Measurements from ENCODE around the gene C8A. TPM values are rescaled to one million over a fixed set of nuclear protein-coding genes. Genes with fewer than 3 reads are reported as not detected.

C8A gene
- polyA plus RNA-seq, 3 donors = not detected

DNA sequence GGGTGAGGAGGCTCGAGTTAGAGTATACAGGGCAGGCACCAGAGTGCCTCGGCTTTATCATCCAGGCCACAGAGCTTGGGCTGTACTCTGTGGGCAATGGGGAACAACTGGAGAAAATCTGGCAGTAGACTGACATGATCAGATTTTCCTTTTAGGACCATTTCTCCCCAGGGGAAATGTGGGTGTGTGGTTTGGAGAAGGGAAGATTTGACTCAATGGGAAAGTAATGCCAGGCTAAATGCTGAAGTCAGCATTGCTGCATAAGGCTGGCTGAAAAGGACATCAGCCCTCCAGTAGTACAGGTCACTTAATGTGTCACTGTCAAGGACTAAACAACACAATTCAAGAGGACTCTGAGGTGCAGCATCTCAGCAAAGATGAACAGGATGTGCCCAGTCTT lies 40.4 kb upstream of the C8A start:
- H3K27me3 Mint-ChIP-seq (ENCODE audit: low read depth in 3 of 3) = peaks cover 0 to 5% (median 5%) of the 10 kb centered on the region in 3 donors
- no peak for DNase-seq
- Histone ChIP-seq H4K20me1 (ENCODE audit: insufficient read depth, low read length) (no peaks in the 10 kb centered on the region), H3K79me2 (ENCODE audit: insufficient read depth, low read length) (no peaks in the 10 kb centered on the region), H3K4me1 (ENCODE audit: control insufficient read depth in 1 of 2, insufficient read depth in 2 of 2, low read length in 2 of 2) (no peaks in the 10 kb centered on the region), H3K27ac (ENCODE audit: low read depth in 1 of 2, low read length in 2 of 2) (no peak overlapping the region), H2AFZ (ENCODE audit: insufficient read depth, low read depth, low read length, poor library complexity, severe bottlenecking) (no peak overlapping the region), H3K4me3 (replicated peaks in 1 of 3; ENCODE audit: low read depth in 2 of 3, low read length in 3 of 3) (no peak overlapping the region), H3K27me3 (ENCODE audit: control insufficient read depth in 2 of 2, insufficient read depth in 2 of 2, low read length in 2 of 2) (no peaks in the 10 kb centered on the region), H3K9me3 (replicated peaks in 1 of 2; ENCODE audit: control insufficient read depth in 1 of 2, insufficient read depth in 1 of 2, low read length in 2 of 2) (no peaks in the 10 kb centered on the region), H3K36me3 (replicated peaks in 1 of 2; ENCODE audit: control insufficient read depth in 1 of 2, insufficient read depth in 2 of 2, low read length in 2 of 2) (no peaks in the 10 kb centered on the region), H3K4me2 (replicated peaks; ENCODE audit: extremely low read depth, low read length, poor library complexity, severe bottlenecking) (no peak overlapping the region), H3K9ac (ENCODE audit: insufficient read depth, low read length, poor library complexity, severe bottlenecking) (no peak overlapping the region)
- no peaks in the 10 kb centered on the region for H3K4me1 Mint-ChIP-seq
- no peak overlapping the region for H3K4me3 Mint-ChIP-seq
- TF ChIP-seq, protein P1, sequence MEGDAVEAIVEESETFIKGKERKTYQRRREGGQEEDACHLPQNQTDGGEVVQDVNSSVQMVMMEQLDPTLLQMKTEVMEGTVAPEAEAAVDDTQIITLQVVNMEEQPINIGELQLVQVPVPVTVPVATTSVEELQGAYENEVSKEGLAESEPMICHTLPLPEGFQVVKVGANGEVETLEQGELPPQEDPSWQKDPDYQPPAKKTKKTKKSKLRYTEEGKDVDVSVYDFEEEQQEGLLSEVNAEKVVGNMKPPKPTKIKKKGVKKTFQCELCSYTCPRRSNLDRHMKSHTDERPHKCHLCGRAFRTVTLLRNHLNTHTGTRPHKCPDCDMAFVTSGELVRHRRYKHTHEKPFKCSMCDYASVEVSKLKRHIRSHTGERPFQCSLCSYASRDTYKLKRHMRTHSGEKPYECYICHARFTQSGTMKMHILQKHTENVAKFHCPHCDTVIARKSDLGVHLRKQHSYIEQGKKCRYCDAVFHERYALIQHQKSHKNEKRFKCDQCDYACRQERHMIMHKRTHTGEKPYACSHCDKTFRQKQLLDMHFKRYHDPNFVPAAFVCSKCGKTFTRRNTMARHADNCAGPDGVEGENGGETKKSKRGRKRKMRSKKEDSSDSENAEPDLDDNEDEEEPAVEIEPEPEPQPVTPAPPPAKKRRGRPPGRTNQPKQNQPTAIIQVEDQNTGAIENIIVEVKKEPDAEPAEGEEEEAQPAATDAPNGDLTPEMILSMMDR (IDR thresholded peaks at IDR 0.05) = no peak
- no peak overlapping the region for H3K27ac Mint-ChIP-seq
- peaks cover 0 to 6% (median 0%) of the 10 kb centered on the region in 7 donors for H3K9me3 Mint-ChIP-seq
- intact Hi-C loops (cut with micrococcal nuclease) = no loop called here
- WGBS (ENCODE audit: insufficient coverage) = no CpG with 5 or more reads among the region's 2 CpGs
- no peaks in the 10 kb centered on the region for H3K36me3 Mint-ChIP-seq

DNA sequence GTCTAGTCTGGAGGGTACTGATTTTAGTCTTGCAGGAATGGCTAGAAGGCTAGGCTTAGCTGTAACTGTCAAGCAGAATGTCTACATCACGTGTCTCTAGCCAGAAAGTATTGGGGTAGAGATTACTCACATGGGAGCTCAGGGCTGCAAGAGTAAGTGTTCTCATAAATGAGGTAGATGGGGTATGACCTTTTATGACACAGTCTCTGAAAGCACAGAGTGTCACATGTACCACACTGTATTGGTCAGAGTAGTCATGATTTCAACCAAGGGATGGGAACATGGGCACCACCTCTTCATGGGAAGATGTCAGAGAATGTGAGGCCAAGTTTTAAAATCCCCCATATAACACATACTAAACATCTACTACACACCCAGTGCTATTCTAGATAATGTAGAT lies 38.3 kb upstream of the C8A start:
- H4K20me1 ChIP-seq (ENCODE audit: insufficient read depth, low read length) = no peaks in the 10 kb centered on the region
- intact Hi-C loops (cut with micrococcal nuclease) = no loop called here
- Mint-ChIP-seq H3K27ac (no peak overlapping the region), H3K4me1 (no peaks in the 10 kb centered on the region), H3K36me3 (no peaks in the 10 kb centered on the region), H3K27me3 (ENCODE audit: low read depth in 3 of 3) (peaks cover 0 to 5% (median 0%) of the 10 kb centered on the region in 3 donors), H3K9me3 (peaks cover 0 to 6% (median 0%) of the 10 kb centered on the region in 7 donors), H3K4me3 (no peak overlapping the region)
- no peaks in the 10 kb centered on the region for H3K79me2 ChIP-seq (ENCODE audit: insufficient read depth, low read length)
- DNase-seq = no peak
- TF ChIP-seq, protein P1 (IDR thresholded peaks at IDR 0.05) = no peak
- 100% methylated on average over 1 of the region's 1 CpG for WGBS (ENCODE audit: insufficient coverage)
- H3K27ac ChIP-seq (ENCODE audit: low read depth in 1 of 2, low read length in 2 of 2) = no peak overlapping the region
- no peaks in the 10 kb centered on the region for H3K27me3 ChIP-seq (ENCODE audit: control insufficient read depth in 2 of 2, insufficient read depth in 2 of 2, low read length in 2 of 2)
- no peaks in the 10 kb centered on the region for H3K9me3 ChIP-seq (replicated peaks in 1 of 2; ENCODE audit: control insufficient read depth in 1 of 2, insufficient read depth in 1 of 2, low read length in 2 of 2)
- H3K4me2 ChIP-seq (replicated peaks; ENCODE audit: extremely low read depth, low read length, poor library complexity, severe bottlenecking) = no peak overlapping the region
- no peak overlapping the region for H2AFZ ChIP-seq (ENCODE audit: insufficient read depth, low read depth, low read length, poor library complexity, severe bottlenecking)
- no peaks in the 10 kb centered on the region for H3K4me1 ChIP-seq (ENCODE audit: control insufficient read depth in 1 of 2, insufficient read depth in 2 of 2, low read length in 2 of 2)
- no peaks in the 10 kb centered on the region for H3K36me3 ChIP-seq (replicated peaks in 1 of 2; ENCODE audit: control insufficient read depth in 1 of 2, insufficient read depth in 2 of 2, low read length in 2 of 2)
- no peak overlapping the region for H3K4me3 ChIP-seq (replicated peaks in 1 of 3; ENCODE audit: low read depth in 2 of 3, low read length in 3 of 3)
- H3K9ac ChIP-seq (ENCODE audit: insufficient read depth, low read length, poor library complexity, severe bottlenecking) = no peak overlapping the region
